ENCODE results near the gene GDPD3.

GDPD3 gene

GRCh38 chr16:30104090-30104489, 9.2 kb downstream of the GDPD3 start:
- Histone ChIP-seq H4K20me1 (ENCODE audit: control insufficient read depth, insufficient read depth, low read depth, low read length) (no peaks in the 10 kb centered on the region), H3K36me3 (ENCODE audit: control insufficient read depth, low read length) (no peaks in the 10 kb centered on the region; the same call in 1 of the 2 replicates), H3K9me3 (ENCODE audit: control insufficient read depth, insufficient read depth, low read length) (no peaks in the 10 kb centered on the region), H3K27me3 (ENCODE audit: control insufficient read depth, low read length) (no peaks in the 10 kb centered on the region), H3K4me3 (ENCODE audit: low read length) (no peak overlapping the region), H3K9me2 (replicated peaks; ENCODE audit: control insufficient read depth, low read length) (no peaks in the 10 kb centered on the region), H3F3A (ENCODE audit: control insufficient read depth, insufficient read depth) (no peaks in the 10 kb centered on the region), H3K4me1 (ENCODE audit: control insufficient read depth, low read length) (no peaks in the 10 kb centered on the region), H3K27ac (ENCODE audit: low read depth, low read length) (no peak overlapping the region), H3K4me2 (ENCODE audit: low read length) (no peak overlapping the region), H3K79me2 (ENCODE audit: control insufficient read depth, low read length) (no peaks in the 10 kb centered on the region)
- TF ChIP-seq, protein P1, sequence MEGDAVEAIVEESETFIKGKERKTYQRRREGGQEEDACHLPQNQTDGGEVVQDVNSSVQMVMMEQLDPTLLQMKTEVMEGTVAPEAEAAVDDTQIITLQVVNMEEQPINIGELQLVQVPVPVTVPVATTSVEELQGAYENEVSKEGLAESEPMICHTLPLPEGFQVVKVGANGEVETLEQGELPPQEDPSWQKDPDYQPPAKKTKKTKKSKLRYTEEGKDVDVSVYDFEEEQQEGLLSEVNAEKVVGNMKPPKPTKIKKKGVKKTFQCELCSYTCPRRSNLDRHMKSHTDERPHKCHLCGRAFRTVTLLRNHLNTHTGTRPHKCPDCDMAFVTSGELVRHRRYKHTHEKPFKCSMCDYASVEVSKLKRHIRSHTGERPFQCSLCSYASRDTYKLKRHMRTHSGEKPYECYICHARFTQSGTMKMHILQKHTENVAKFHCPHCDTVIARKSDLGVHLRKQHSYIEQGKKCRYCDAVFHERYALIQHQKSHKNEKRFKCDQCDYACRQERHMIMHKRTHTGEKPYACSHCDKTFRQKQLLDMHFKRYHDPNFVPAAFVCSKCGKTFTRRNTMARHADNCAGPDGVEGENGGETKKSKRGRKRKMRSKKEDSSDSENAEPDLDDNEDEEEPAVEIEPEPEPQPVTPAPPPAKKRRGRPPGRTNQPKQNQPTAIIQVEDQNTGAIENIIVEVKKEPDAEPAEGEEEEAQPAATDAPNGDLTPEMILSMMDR (IDR thresholded peaks at IDR 0.05; ENCODE audit: low read depth, low read length, poor library complexity, severe bottlenecking), result no peak
- TF ChIP-seq EZH2phosphoT487 (IDR thresholded peaks at IDR 0.05; ENCODE audit: borderline replicate concordance, low read length), result no peak

- peaks cover 41% of the 10 kb centered on the region for H3K4me1 ChIP-seq (ENCODE audit: control insufficient read depth, low read length)
- no peaks in the 10 kb centered on the region for H3K27me3 ChIP-seq (ENCODE audit: control insufficient read depth, low read length)
- TF ChIP-seq, protein P1 (IDR thresholded peaks at IDR 0.05; ENCODE audit: low read depth, low read length, poor library complexity, severe bottlenecking), result no peak
- TF ChIP-seq EZH2phosphoT487 (IDR thresholded peaks at IDR 0.05; ENCODE audit: borderline replicate concordance, low read length), result no peak
- no peaks in the 10 kb centered on the region for H3K9me2 ChIP-seq (replicated peaks; ENCODE audit: control insufficient read depth, low read length)
- H3K4me2 ChIP-seq (ENCODE audit: low read length), result peak overlapping the region; percentile 96
- H3K27ac ChIP-seq (ENCODE audit: low read depth, low read length), result peak overlapping the region; percentile 68
- H3K9me3 ChIP-seq (ENCODE audit: control insufficient read depth, insufficient read depth, low read length), result peaks cover 22% of the 10 kb centered on the region
- peaks cover 15% of the 10 kb centered on the region for H3K36me3 ChIP-seq (ENCODE audit: control insufficient read depth, low read length)
- peaks cover 13% of the 10 kb centered on the region for H3F3A ChIP-seq (ENCODE audit: control insufficient read depth, insufficient read depth)
- H3K4me3 ChIP-seq (ENCODE audit: low read length), result peak overlapping the region; percentile 81
- H4K20me1 ChIP-seq (ENCODE audit: control insufficient read depth, insufficient read depth, low read depth, low read length), result no peaks in the 10 kb centered on the region
- no peaks in the 10 kb centered on the region for H3K79me2 ChIP-seq (ENCODE audit: control insufficient read depth, low read length)
Measured at GRCh38 chr16:30096862-30097563, 16.3 kb downstream of the GDPD3 start.

- Histone ChIP-seq H3K9me3 (ENCODE audit: control insufficient read depth, insufficient read depth, low read length) (peaks cover 22% of the 10 kb centered on the region), H3K27me3 (ENCODE audit: control insufficient read depth, low read length) (no peaks in the 10 kb centered on the region), H3K4me3 (ENCODE audit: low read length) (peak within 1 kb of the TSS; percentile 81), H3K4me1 (ENCODE audit: control insufficient read depth, low read length) (peaks cover 46% of the 10 kb centered on the region), H3K9me2 (replicated peaks; ENCODE audit: control insufficient read depth, low read length) (no peaks in the 10 kb centered on the region), H3K4me2 (ENCODE audit: low read length) (peak within 1 kb of the TSS; percentile 96), H3K27ac (ENCODE audit: low read depth, low read length) (peak within 1 kb of the TSS; percentile 68), H3K79me2 (ENCODE audit: control insufficient read depth, low read length) (no peaks in the 10 kb centered on the region), H3F3A (ENCODE audit: control insufficient read depth, insufficient read depth) (peaks cover 13% of the 10 kb centered on the region), H3K36me3 (ENCODE audit: control insufficient read depth, low read length) (peaks cover 15% of the 10 kb centered on the region), H4K20me1 (ENCODE audit: control insufficient read depth, insufficient read depth, low read depth, low read length) (no peaks in the 10 kb centered on the region)
- TF ChIP-seq EZH2phosphoT487 (IDR thresholded peaks at IDR 0.05; ENCODE audit: borderline replicate concordance, low read length), result no peak
- TF ChIP-seq, protein P1 (IDR thresholded peaks at IDR 0.05; ENCODE audit: low read depth, low read length, poor library complexity, severe bottlenecking), result no peak
Measured at GRCh38 chr16:30096105-30096861, 17.1 kb downstream of the GDPD3 start, which contains the start of gene YPEL3. YPEL3 (minus strand) TSS chr16:30096213; CDS start chr16:30095482, 731 bp downstream.
